ENCODE results near the gene PROC.
A peak's percentile ranks its signal among the peaks of the same experiment; 100 is the strongest.

PROC gene

GRCh38 chr2:127373362-127374083, 44.7 kb upstream of the PROC start:
- peaks cover 3 to 4% of the 10 kb centered on the region in 2 experiments; a peak in 2 of 3 replicates for H3K36me3 ChIP-seq (ENCODE audit: control insufficient read depth in 2 of 2, insufficient read depth in 1 of 2, low read length in 2 of 2)
- H3K9me3 ChIP-seq (ENCODE audit: control insufficient read depth, insufficient read depth, low read depth, low read length) = no peaks in the 10 kb centered on the region
- POLR2A ChIA-PET = no interaction called here
- H3K4me1 ChIP-seq (ENCODE audit: control insufficient read depth, insufficient read depth, low read length) = peaks cover 11% of the 10 kb centered on the region
- H3K4me3 ChIP-seq (ENCODE audit: low read depth, low read length) = no peak overlapping the region
- no peak overlapping the region for H3K27ac ChIP-seq (ENCODE audit: extremely low read depth, low read depth, low read length)
- CTCF ChIA-PET = interaction anchor here (0.9 to 1.4 kb wide), 2 partner anchors 42 to 176 kb away, joined by 3 read pairs; no protein-coding TSS in a partner anchor
- TF ChIP-seq TRIM28 (IDR thresholded peaks at IDR 0.05; ENCODE audit: borderline replicate concordance, low read length) (peak; percentile 84), ZNF324 (tag by site-specific recombination; IDR thresholded peaks at IDR 0.05) (no peak), SETDB1 (IDR thresholded peaks at IDR 0.05; ENCODE audit: insufficient read length, low read length) (peak; percentile 97), EGR2 (tag by site-specific recombination; IDR thresholded peaks at IDR 0.05; ENCODE audit: low read depth) (no peak)

GRCh38 chr2:127376257-127376656, 42.0 kb upstream of the PROC start:
- peaks cover 3 to 4% of the 10 kb centered on the region in 2 experiments; a peak in 2 of 3 replicates for H3K36me3 ChIP-seq (ENCODE audit: control insufficient read depth in 2 of 2, insufficient read depth in 1 of 2, low read length in 2 of 2)
- no peak overlapping the region for H3K27ac ChIP-seq (ENCODE audit: extremely low read depth, low read depth, low read length)
- H3K4me3 ChIP-seq (ENCODE audit: low read depth, low read length) = no peak overlapping the region
- no peaks in the 10 kb centered on the region for H3K9me3 ChIP-seq (ENCODE audit: control insufficient read depth, insufficient read depth, low read depth, low read length)
- CTCF ChIA-PET = interaction anchor here (1.1 kb wide), 1 partner anchor 20 kb away, joined by 4 read pairs; no protein-coding TSS in a partner anchor
- H3K4me1 ChIP-seq (ENCODE audit: control insufficient read depth, insufficient read depth, low read length) = peaks cover 8% of the 10 kb centered on the region
- POLR2A ChIA-PET = no interaction called here
- no peak for TF ChIP-seq ZNF155 (tag by site-specific recombination; IDR thresholded peaks at IDR 0.05)
- no peak for TF ChIP-seq ZNF148 (tag by site-specific recombination; IDR thresholded peaks at IDR 0.05; ENCODE audit: borderline replicate concordance)
- no peak for TF ChIP-seq ZNF157 (tag by site-specific recombination; IDR thresholded peaks at IDR 0.05)
- no peak for TF ChIP-seq ZFP41 (tag by site-specific recombination; IDR thresholded peaks at IDR 0.05; ENCODE audit: borderline replicate concordance)
- no peak for TF ChIP-seq ZNF292 (tag by site-specific recombination; IDR thresholded peaks at IDR 0.05; ENCODE audit: borderline replicate concordance, low read depth)
- TF ChIP-seq REST (tag by site-specific recombination; IDR thresholded peaks at IDR 0.05) = no peak
- no peak for TF ChIP-seq MYNN (tag by site-specific recombination; IDR thresholded peaks at IDR 0.05; ENCODE audit: borderline replicate concordance)
- TF ChIP-seq ZNF362 (tag by site-specific recombination; IDR thresholded peaks at IDR 0.05) = no peak
- TF ChIP-seq ZNF654 (tag by site-specific recombination; IDR thresholded peaks at IDR 0.05; ENCODE audit: low read depth) = no peak
- TF ChIP-seq, protein P1, sequence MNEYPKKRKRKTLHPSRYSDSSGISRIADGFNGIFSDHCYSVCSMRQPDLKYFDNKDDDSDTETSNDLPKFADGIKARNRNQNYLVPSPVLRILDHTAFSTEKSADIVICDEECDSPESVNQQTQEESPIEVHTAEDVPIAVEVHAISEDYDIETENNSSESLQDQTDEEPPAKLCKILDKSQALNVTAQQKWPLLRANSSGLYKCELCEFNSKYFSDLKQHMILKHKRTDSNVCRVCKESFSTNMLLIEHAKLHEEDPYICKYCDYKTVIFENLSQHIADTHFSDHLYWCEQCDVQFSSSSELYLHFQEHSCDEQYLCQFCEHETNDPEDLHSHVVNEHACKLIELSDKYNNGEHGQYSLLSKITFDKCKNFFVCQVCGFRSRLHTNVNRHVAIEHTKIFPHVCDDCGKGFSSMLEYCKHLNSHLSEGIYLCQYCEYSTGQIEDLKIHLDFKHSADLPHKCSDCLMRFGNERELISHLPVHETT (tag by site-specific recombination; IDR thresholded peaks at IDR 0.05) = no peak
- TF ChIP-seq, protein P2, sequence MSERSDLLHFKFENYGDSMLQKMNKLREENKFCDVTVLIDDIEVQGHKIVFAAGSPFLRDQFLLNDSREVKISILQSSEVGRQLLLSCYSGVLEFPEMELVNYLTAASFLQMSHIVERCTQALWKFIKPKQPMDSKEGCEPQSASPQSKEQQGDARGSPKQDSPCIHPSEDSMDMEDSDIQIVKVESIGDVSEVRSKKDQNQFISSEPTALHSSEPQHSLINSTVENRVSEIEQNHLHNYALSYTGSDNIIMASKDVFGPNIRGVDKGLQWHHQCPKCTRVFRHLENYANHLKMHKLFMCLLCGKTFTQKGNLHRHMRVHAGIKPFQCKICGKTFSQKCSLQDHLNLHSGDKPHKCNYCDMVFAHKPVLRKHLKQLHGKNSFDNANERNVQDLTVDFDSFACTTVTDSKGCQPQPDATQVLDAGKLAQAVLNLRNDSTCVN (tag by site-specific recombination; optimal IDR thresholded peaks at IDR 0.05) = no peak
- no peak for TF ChIP-seq KLF1 (tag by site-specific recombination; IDR thresholded peaks at IDR 0.05)
- no peak for TF ChIP-seq ZNF23 (tag by site-specific recombination; IDR thresholded peaks at IDR 0.05; ENCODE audit: borderline replicate concordance)
- no peak for TF ChIP-seq ZBTB8A (tag by site-specific recombination; IDR thresholded peaks at IDR 0.05)

Measured in HEK293 (cell line).